HG03571 (cell line): Measurements from ENCODE around the gene TPI1.

Experiments used
- ATAC-seq: cut with Tn5 transposase; IDR thresholded peaks from one replicate; pipeline ENCODE4 v1.9.1; 2021; ENCODE audit not compliant: unreplicated experiment

Gene TPI1

GRCh38 chr12:6867413-6868210 is at the start of gene TPI1:
Gene TPI1 (plus strand): TSS chr12:6867531. CDS start chr12:6867567, 36 bp downstream.
- ATAC-seq = peak; percentile 59

GRCh38 chr12:6817662-6818157 is 49.6 kb upstream of the TPI1 start:
- no peak for ATAC-seq

- no peak for ATAC-seq
Observed at GRCh38 chr12:6818222-6818621, 49.1 kb upstream of the TPI1 start.

GRCh38 chr12:6818645-6819044 is 48.7 kb upstream of the TPI1 start:
- no peak for ATAC-seq

GRCh38 chr12:6819106-6820030 is 48.0 kb upstream of the TPI1 start:
- no peak for ATAC-seq

- ATAC-seq = no peak
Observed at GRCh38 chr12:6820166-6820565, 47.2 kb upstream of the TPI1 start.

GRCh38 chr12:6821591-6822425 is 45.5 kb upstream of the TPI1 start, which contains the start of gene GPR162:
Gene GPR162 (plus strand): TSS chr12:6821821. CDS start chr12:6823899, 2,078 bp downstream.
- ATAC-seq = no peak

- ATAC-seq = no peak
Observed at GRCh38 chr12:6822426-6823135, 44.8 kb upstream of the TPI1 start.

- ATAC-seq = no peak
Observed at GRCh38 chr12:6823182-6824084, 43.9 kb upstream of the TPI1 start.

GRCh38 chr12:6824085-6824775 is 43.1 kb upstream of the TPI1 start:
- ATAC-seq = no peak

- no peak for ATAC-seq
Observed at GRCh38 chr12:6824901-6825381, 42.4 kb upstream of the TPI1 start.

GRCh38 chr12:6825398-6826124 is 41.8 kb upstream of the TPI1 start:
- no peak for ATAC-seq

GRCh38 chr12:6826125-6826733 is 41.1 kb upstream of the TPI1 start:
- no peak for ATAC-seq

GRCh38 chr12:6826734-6827436 is 40.4 kb upstream of the TPI1 start:
- no peak for ATAC-seq

GRCh38 chr12:6827437-6827911 is 39.9 kb upstream of the TPI1 start:
- ATAC-seq = no peak

- ATAC-seq = no peak
Observed at GRCh38 chr12:6827982-6828780, 39.1 kb upstream of the TPI1 start, which contains the start of gene P3H3. Gene P3H3 (plus strand): TSS chr12:6828407. CDS start chr12:6828441, 34 bp downstream.
